Type B pancreatic cell (in vitro differentiated cells): ENCODE measurements around the gene PPOX. TPM values are rescaled to one million over a fixed set of nuclear protein-coding genes. Genes with fewer than 3 reads are reported as not detected.

Experiments used
- DNase-seq: peaks from one replicate; pipeline ENCODE4 v3.0.0; 2021; ENCODE audit warnings: mixed read lengths; ENCODE audit not compliant: unreplicated experiment; ENCODE audit errors: extremely low spot score
- H3K27ac Mint-ChIP-seq: 2 replicates; pipeline ENCODE4 v1.8.0; 2021; ENCODE audit warnings: mild to moderate bottlenecking, mixed read lengths
- H3K27me3 Mint-ChIP-seq: 2 replicates; pipeline ENCODE4 v1.8.0; 2021; ENCODE audit warnings: mixed read lengths
- H3K36me3 Mint-ChIP-seq: 2 replicates; pipeline ENCODE4 v1.8.0; 2021; ENCODE audit warnings: mixed read lengths
- H3K4me1 Mint-ChIP-seq: one replicate; pipeline ENCODE4 v1.8.0; 2021; ENCODE audit warnings: mixed read lengths; ENCODE audit not compliant: unreplicated experiment
- H3K4me3 Mint-ChIP-seq: 2 replicates; pipeline ENCODE4 v1.8.0; 2021; ENCODE audit warnings: mild to moderate bottlenecking, mixed read lengths
- H3K9me3 Mint-ChIP-seq: 2 replicates; pipeline ENCODE4 v1.8.0; 2021; ENCODE audit warnings: mixed read lengths
- total RNA-seq: library from RNA; stranded (reverse); gene quantifications from 2 replicates; pipeline ENCODE4 v1.2.1, GENCODE V29; 2021; ENCODE audit warnings: low replicate concordance
- TF ChIP-seq, protein P1 (sequence below): fragments of 200-600 bp; sonication (generic); conservative IDR thresholded peaks from 2 replicates; pipeline ENCODE4 v1.5.0; 2021; ENCODE audit warnings: antibody characterized with exemption, mild to moderate bottlenecking

PPOX gene
- total RNA-seq, 1 donor from 2014 or later = 43.6 TPM

DNA sequence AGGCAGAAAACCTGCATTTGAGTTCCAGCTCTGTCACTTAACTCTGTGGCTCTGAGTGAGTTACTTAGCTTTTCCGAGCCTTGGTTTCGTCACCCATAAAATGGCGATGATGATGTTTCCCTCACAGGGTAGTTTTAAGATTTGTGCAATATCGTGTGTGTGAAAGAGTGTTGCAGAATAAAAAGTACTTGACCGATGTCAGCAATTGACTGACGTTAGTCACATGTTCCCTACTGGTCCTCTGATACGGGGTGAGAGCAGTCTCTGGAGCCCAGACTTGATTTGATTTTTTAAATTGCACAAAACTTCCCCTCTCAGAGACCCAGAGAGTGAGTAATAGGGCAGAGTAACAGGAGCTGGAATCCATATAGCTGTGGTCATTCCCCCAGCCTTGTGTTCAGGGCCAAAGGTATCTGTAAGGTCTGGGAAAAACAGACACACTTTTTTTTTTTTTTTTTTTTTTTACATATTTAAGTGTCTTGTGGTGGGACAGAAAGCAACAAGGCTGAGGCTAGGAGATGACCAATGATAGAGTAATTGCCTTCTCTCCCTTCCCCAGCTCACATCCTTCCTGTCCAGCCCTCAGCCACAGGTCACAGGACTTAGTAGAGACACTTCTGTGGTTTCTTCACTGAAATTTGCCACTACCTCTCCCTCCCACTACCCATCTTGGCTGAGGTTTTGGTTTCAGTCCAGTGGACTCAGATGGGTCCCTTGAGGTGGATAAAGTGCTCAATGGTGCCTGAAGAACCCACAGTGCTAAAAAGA is 50.9 kb downstream of the PPOX start:
- Mint-ChIP-seq H3K36me3 (peaks cover 20% of the 10 kb centered on the region), H3K27me3 (no peaks in the 10 kb centered on the region), H3K27ac (peak overlapping the region; percentile 13), H3K9me3 (no peaks in the 10 kb centered on the region), H3K4me1 (peaks cover 9% of the 10 kb centered on the region), H3K4me3 (no peak overlapping the region)
- no peak for DNase-seq
- TF ChIP-seq, protein P1, sequence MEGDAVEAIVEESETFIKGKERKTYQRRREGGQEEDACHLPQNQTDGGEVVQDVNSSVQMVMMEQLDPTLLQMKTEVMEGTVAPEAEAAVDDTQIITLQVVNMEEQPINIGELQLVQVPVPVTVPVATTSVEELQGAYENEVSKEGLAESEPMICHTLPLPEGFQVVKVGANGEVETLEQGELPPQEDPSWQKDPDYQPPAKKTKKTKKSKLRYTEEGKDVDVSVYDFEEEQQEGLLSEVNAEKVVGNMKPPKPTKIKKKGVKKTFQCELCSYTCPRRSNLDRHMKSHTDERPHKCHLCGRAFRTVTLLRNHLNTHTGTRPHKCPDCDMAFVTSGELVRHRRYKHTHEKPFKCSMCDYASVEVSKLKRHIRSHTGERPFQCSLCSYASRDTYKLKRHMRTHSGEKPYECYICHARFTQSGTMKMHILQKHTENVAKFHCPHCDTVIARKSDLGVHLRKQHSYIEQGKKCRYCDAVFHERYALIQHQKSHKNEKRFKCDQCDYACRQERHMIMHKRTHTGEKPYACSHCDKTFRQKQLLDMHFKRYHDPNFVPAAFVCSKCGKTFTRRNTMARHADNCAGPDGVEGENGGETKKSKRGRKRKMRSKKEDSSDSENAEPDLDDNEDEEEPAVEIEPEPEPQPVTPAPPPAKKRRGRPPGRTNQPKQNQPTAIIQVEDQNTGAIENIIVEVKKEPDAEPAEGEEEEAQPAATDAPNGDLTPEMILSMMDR = no peak

DNA sequence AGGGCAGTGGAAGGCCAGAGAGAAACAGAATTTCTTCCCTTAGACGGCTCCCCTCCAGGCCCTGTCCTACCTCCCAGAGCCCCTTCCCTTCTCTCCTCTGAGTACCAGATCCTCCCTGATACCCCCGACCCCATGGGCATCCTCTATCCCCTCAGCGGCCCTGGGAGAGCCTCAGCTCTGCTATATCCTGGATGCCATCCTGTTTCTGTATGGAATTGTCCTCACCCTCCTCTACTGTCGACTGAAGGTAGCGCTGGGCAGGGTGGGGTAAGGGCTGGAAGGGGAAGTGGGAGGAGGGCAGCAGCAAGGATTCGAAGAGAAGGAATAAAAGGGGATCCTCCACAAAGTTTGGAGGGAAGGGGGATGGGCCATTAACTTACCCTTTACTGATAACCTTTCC is 51.6 kb downstream of the PPOX start:
- peaks cover 20% of the 10 kb centered on the region for H3K36me3 Mint-ChIP-seq
- no peak overlapping the region for H3K4me3 Mint-ChIP-seq
- peaks cover 9% of the 10 kb centered on the region for H3K4me1 Mint-ChIP-seq
- no peak for DNase-seq
- H3K27me3 Mint-ChIP-seq = no peaks in the 10 kb centered on the region
- TF ChIP-seq, protein P1 = no peak
- no peak overlapping the region for H3K27ac Mint-ChIP-seq
- no peaks in the 10 kb centered on the region for H3K9me3 Mint-ChIP-seq

DNA sequence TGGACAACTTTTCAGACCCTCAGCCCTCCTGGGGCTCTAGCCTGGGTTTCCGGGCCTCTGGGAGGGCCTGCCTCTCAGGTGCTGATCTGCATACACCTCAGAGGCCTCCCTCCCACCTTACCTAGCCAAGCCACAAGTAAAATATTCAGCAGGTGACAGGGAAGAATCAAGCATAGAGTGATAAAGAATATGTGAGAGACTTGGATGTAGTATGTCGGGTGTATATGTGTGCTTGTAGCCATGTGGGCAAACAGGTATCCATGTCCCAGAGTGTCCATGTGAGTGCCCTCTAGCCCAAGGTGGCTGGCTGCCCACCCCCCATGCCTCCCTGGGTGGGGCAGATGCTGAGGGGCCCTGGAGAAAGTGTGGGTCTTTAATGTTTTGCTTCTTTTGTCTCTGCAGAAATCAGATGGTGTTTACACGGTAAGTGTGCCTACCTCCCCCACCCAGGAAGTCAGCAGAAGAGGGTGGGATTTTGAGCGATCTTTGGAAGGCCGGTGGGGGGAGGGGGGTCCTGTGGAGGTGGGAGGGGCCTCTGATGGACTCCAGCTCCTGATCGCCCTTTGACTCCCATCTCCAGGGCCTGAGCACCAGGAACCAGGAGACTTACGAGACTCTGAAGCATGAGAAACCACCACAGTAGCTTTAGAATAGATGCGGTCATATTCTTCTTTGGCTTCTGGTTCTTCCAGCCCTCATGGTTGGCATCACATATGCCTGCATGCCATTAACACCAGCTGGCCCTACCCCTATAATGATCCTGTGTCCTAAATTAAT is 52.3 kb downstream of the PPOX start:
- H3K9me3 Mint-ChIP-seq = no peaks in the 10 kb centered on the region
- no peak overlapping the region for H3K4me3 Mint-ChIP-seq
- H3K27me3 Mint-ChIP-seq = peaks cover 2% of the 10 kb centered on the region
- no peak for DNase-seq
- TF ChIP-seq, protein P1 = no peak
- no peak overlapping the region for H3K27ac Mint-ChIP-seq
- peaks cover 15% of the 10 kb centered on the region for H3K36me3 Mint-ChIP-seq
- H3K4me1 Mint-ChIP-seq = peaks cover 9% of the 10 kb centered on the region

DNA sequence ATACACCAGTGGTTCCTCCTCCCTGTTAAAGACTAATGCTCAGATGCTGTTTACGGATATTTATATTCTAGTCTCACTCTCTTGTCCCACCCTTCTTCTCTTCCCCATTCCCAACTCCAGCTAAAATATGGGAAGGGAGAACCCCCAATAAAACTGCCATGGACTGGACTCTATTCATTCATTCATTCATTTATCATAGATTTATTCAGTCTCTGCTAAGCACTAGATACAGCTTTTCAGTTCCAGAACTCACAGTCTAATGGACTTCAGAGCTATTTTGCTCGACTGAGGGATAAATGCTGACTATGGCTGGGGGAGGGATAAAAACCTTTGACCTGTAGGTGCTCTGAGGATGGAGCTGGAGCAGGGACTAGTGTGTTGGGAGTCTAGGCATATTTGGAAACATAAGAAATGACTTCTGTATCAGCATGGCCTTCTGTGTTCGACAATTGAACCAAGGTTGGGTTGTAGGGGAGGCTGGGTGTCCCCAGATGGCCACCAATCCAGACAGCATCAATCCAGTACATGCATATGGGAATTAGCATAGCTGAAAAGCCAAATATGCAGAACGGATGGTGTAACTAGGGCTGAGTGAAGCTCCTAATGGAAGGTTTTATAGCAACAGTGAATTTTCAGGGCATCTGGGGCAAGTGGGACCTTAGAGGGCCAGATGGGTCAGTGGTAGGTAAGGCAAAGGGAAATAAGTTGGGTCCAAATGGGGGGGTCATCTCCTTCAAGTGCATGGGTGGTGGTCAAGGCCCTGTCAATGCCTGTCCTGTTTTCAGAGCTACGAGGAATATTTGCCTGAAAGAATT is 53.1 kb downstream of the PPOX start:
- H3K9me3 Mint-ChIP-seq = no peaks in the 10 kb centered on the region
- peaks cover 5% of the 10 kb centered on the region for H3K27me3 Mint-ChIP-seq
- H3K36me3 Mint-ChIP-seq = peaks cover 7% of the 10 kb centered on the region
- no peak overlapping the region for H3K4me3 Mint-ChIP-seq
- no peak overlapping the region for H3K27ac Mint-ChIP-seq
- DNase-seq = no peak
- peaks cover 9% of the 10 kb centered on the region for H3K4me1 Mint-ChIP-seq
- TF ChIP-seq, protein P1 = no peak

DNA sequence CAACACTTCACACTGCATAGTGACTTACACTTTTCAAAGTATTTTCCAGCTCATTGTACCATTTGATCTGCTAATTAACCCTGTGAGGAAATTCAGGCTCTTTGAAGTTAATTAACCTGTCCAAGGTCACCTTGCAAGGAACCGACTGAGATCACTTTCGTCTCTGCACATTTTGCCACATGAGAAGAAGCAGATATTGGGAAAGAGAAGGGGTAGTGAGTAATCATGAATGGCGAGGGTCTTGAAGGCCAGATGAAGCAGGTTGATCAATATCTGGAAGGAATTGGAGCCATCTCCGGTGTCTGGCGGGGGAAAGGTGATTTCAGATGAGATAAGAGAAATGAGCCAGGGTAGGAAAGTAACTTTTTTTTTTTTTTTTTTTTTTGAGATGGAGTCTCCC is 53.8 kb downstream of the PPOX start:
- H3K4me3 Mint-ChIP-seq = no peak overlapping the region
- DNase-seq = no peak
- H3K9me3 Mint-ChIP-seq = no peaks in the 10 kb centered on the region
- no peak overlapping the region for H3K27ac Mint-ChIP-seq
- TF ChIP-seq, protein P1 = no peak
- H3K36me3 Mint-ChIP-seq = peaks cover 3% of the 10 kb centered on the region
- peaks cover 9% of the 10 kb centered on the region for H3K4me1 Mint-ChIP-seq
- peaks cover 5% of the 10 kb centered on the region for H3K27me3 Mint-ChIP-seq
